HG03558 (cell line): ENCODE results near the gene FOSL2.

Experiments
- ATAC-seq: cut with Tn5 transposase; IDR thresholded peaks from one replicate; pipeline ENCODE4 v1.9.1; 2021; ENCODE audit warnings: moderate number of reproducible peaks; ENCODE audit not compliant: unreplicated experiment; ENCODE audit errors: extremely low read depth

FOSL2 gene

GRCh38 chr2:28465148-28465885, 72.7 kb downstream of the FOSL2 start:
- ATAC-seq: no peak
